ENCODE measurements around the gene CIB1. TPM values are rescaled to one million over a fixed set of nuclear protein-coding genes. Genes with fewer than 3 reads are reported as not detected.
"Not testable (repeated sequence)": the region's sequence is repeated elsewhere in the genome, so short reads cannot be mapped to it uniquely, and the experiment has no call there.

CIB1 gene
- total RNA-seq (10 to 100 TPM; 11.5 to 28.5 TPM), polyA plus RNA-seq (ENCODE audit: insufficient read length in 2 of 2) (10 to 100 TPM; 29.5 to 32.9 TPM)
- long read RNA-seq, donor 1, transcript CIB1-201 (7 exons, 1,247 nt), result major isoform, 12 of 12 reads
- long read RNA-seq, donor 1, partial matches to known transcripts, result 0 of 12 reads
- long read RNA-seq, donor 1, other reads (novel, unspliced or antisense), result 0 of 12 reads
- long read RNA-seq, donor 2, transcript CIB1-201 (7 exons, 1,247 nt), result major isoform, 11 of 12 reads
- long read RNA-seq, donor 2, partial matches to known transcripts, result 0 of 12 reads
- long read RNA-seq, donor 2, other reads (novel, unspliced or antisense), result 0 of 12 reads
- long read RNA-seq, donor 3, transcript CIB1-201 (7 exons, 1,247 nt), result major isoform, 14 of 30 reads
- long read RNA-seq, donor 3, partial matches to known transcripts, result 0 of 30 reads
- long read RNA-seq, donor 3, other reads (novel, unspliced or antisense), result 16 of 30 reads
- long read RNA-seq, donor 4, transcript CIB1-201 (7 exons, 1,247 nt), result major isoform, 61 of 88 reads
- long read RNA-seq, donor 4, partial matches to known transcripts, result 26 of 88 reads
- long read RNA-seq, donor 4, other reads (novel, unspliced or antisense), result 0 of 88 reads

DNA sequence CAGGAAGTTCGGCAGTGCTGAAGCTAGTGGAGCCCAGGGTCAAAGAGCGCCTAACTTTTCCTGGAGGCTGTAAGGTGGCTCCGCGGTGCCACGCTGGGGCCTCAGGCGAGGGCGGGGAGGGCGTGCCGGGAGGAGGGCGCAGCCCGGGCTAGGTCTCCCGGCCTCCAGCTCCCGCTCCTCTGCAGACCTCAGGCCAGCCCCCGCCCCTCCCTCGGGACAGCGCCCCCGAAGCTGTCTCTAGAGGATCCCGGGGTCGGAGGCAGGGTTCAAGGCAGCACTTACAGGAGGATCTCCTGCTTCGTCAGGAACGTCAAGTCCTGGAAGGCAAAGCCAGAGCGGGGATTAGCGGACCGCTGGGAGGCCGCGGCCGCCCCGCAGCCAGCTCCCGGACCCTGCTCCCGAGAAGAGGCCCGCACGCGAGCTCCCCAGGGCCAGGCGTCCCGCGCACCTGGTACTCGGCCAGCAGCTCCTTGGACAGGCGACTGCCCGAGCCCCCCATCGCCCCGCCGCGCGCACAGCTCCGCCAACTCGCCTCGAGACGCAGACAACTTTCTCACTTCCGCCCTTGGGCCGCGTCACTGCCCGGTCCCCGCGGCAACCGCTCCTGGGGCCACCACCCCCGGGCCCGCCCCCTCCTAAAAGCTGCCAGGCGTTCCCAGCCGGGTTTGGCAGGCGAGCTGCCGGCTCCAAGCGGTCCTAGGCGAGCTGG, at the start of gene CIB1:
TSS of gene CIB1 (minus strand) at position 555 of the 709 bp plus-strand sequence. CDS start at position 499, 56 bp downstream.
- Histone ChIP-seq H3K4me3 (ENCODE audit: low read depth, low read length) (peak within 1 kb of the TSS; percentile 88), H3K9me3 (ENCODE audit: control insufficient read depth, insufficient read depth, low read length) (no peaks in the 10 kb centered on the region), H3K36me3 (ENCODE audit: control insufficient read depth, insufficient read depth, low read length) (peaks cover 46% of the 10 kb centered on the region), H3K27me3 (ENCODE audit: control insufficient read depth, insufficient read depth, low read length) (no peaks in the 10 kb centered on the region), H3K4me1 (ENCODE audit: control insufficient read depth, insufficient read depth, low read length) (peaks cover 27% of the 10 kb centered on the region), H3K27ac (ENCODE audit: low read depth, low read length) (peak within 1 kb of the TSS; percentile 78)
- peak in 4 of 6 donors; percentile 79 to 98 (median 86) for DNase-seq (ENCODE audit: low read depth in 4 of 6, low spot score in 6 of 6)
- 0% methylated on average over 63 of the region's 63 CpGs for WGBS (ENCODE audit: insufficient coverage)

DNA sequence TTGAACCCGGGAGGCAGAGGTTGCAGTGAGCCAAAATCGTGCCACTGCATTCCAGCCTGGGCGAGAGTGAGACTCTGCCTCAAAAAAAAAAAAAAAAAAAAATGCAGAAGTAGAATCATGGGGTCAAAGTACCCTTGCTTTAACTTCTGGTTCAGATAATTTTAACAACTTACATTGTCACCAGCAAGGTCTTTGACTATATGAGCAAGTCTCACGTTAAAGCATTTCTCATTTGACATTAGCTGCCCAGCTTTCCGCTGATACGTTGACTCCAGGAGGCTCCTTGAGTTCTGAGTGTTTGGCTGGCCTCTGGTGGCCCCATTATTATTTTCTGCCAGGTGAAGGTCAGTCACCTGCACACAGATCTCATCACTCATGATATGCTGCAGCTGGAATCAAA, 47.9 kb upstream of the CIB1 start:
- not testable (repeated sequence) for H3K4me1 ChIP-seq (ENCODE audit: control insufficient read depth, insufficient read depth, low read length); H3K9me3 ChIP-seq (ENCODE audit: control insufficient read depth, insufficient read depth, low read length); H3K27ac ChIP-seq (ENCODE audit: low read depth, low read length); H3K4me3 ChIP-seq (ENCODE audit: low read depth, low read length); DNase-seq (ENCODE audit: low read depth in 4 of 6, low spot score in 6 of 6); H3K27me3 ChIP-seq (ENCODE audit: control insufficient read depth, insufficient read depth, low read length)
- 89% methylated on average over 4 of the region's 6 CpGs for WGBS (ENCODE audit: insufficient coverage)
- H3K36me3 ChIP-seq (ENCODE audit: control insufficient read depth, insufficient read depth, low read length), result peaks cover 13% of the 10 kb centered on the region

DNA sequence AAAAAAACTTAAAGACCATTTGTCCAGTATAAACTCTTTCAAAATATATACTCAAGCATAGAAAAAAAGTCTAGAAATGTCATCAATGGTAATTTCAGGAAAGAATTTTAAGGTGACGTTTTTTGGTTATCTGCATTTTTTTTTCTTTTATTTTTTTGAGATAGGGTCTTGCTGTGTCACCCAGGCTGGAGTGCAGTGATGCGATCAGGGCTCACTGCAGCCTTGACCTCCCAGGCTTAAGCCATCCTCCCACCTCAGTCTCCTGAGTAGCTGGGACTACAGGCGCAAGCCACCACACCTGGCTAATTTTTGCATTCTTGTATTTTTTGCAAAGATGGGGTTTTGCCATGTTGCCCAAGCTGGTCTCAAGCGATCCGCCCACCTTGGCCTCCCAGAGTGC, 47.0 kb upstream of the CIB1 start:
- not testable (repeated sequence) for H3K4me3 ChIP-seq (ENCODE audit: low read depth, low read length); H3K4me1 ChIP-seq (ENCODE audit: control insufficient read depth, insufficient read depth, low read length); DNase-seq (ENCODE audit: low read depth in 4 of 6, low spot score in 6 of 6); H3K27ac ChIP-seq (ENCODE audit: low read depth, low read length); H3K9me3 ChIP-seq (ENCODE audit: control insufficient read depth, insufficient read depth, low read length); H3K27me3 ChIP-seq (ENCODE audit: control insufficient read depth, insufficient read depth, low read length)
- H3K36me3 ChIP-seq (ENCODE audit: control insufficient read depth, insufficient read depth, low read length), result peaks cover 15% of the 10 kb centered on the region
- 100% methylated on average over 1 of the region's 5 CpGs for WGBS (ENCODE audit: insufficient coverage)

DNA sequence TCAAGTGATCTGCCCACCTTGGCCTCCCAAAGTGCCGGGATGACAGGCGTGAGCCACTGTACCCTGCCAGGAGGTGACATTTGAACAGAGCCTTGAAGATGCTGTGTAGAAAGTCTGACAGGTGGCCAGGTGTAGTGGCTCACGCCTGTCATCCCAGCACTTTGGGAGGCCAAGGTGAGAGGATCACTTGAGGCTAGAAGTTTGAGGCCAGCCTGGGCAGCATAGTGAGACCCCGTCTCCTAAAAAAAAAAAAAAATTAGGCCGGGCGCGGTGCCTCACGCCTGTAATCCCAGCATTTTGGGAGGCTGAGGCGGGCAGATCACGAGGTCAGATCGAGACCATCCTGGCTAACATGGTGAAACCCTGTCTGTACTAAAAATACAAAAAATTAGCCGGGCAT, 44.7 kb upstream of the CIB1 start:
- WGBS (ENCODE audit: insufficient coverage), result 96% methylated on average over 9 of the region's 12 CpGs
- H3K9me3 ChIP-seq (ENCODE audit: control insufficient read depth, insufficient read depth, low read length); H3K4me3 ChIP-seq (ENCODE audit: low read depth, low read length); DNase-seq (ENCODE audit: low read depth in 4 of 6, low spot score in 6 of 6); H3K27me3 ChIP-seq (ENCODE audit: control insufficient read depth, insufficient read depth, low read length); H3K4me1 ChIP-seq (ENCODE audit: control insufficient read depth, insufficient read depth, low read length); H3K27ac ChIP-seq (ENCODE audit: low read depth, low read length): not testable (repeated sequence)
- peaks cover 19% of the 10 kb centered on the region for H3K36me3 ChIP-seq (ENCODE audit: control insufficient read depth, insufficient read depth, low read length)

DNA sequence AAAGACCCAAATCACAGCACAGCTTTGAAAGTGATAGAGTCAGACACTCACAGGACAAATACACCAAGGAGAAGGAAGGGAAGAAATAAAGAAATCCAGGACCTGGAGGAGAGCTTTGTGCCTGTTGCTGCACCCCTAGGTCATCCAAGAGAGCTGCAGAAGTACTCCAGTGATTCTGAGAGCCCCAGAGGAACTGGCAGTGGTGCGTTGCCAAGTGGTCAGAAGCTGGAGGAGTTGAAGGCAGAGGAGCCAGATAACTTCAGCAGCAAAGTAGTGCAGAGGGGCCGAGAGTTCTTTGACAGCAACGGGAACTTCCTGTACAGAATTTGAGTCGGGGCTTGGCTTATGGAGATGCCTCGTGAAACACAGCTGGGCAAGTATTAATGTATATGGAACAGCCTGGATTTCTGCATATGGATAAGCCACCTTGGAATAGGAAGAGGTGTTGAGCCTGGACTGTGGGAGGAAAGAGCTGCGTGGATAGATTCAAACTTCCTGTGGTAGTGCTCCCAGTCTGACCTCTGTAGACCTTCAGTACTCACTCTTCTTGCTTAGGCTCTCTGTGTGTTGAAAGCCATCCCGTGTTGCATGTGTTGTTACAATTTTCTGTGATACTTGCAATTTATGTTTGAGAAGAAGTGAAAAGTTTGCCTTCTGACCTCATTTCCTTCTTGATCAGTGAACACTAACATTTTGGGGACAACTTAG, 37.9 kb upstream of the CIB1 start:
- WGBS (ENCODE audit: insufficient coverage), result 89% methylated on average over 5 of the region's 7 CpGs
- H3K36me3 ChIP-seq (ENCODE audit: control insufficient read depth, insufficient read depth, low read length), result peaks cover 39% of the 10 kb centered on the region
- H3K4me3 ChIP-seq (ENCODE audit: low read depth, low read length), result no peak overlapping the region

DNA sequence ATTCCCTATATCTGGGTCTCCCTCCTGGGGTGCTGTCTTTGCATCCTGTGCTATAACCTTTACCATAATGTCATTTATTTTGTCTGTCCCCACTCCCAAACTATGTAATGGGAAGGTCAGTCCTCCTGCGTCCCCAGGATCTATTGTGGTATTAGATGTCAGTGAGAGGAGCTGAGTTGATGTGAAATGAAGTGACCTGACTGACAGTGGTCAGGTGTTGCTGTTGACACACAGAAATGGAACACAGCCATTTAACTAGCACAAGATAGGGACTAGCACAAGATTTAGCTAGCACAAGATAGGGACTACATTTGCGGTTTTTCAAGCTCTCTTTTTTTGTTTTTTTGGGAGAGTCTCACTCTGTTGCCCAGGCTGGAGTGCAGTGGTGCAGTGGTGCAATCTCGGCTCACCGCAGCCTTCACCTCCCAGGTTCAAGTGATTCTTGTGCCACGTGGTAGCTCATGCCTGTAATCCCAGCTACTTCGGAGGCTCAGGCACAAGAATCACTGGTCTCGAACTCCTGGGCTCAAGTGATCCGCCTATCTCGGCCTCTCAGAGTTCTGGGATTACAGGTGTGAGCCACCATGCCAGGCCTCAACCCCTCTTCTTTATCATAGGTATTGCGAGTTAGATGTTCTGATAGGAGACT, 36.9 kb upstream of the CIB1 start:
- peaks cover 38% of the 10 kb centered on the region for H3K36me3 ChIP-seq (ENCODE audit: control insufficient read depth, insufficient read depth, low read length)
- H3K27ac ChIP-seq (ENCODE audit: low read depth, low read length), result no peak overlapping the region
- WGBS (ENCODE audit: insufficient coverage), result 91% methylated on average over 8 of the region's 10 CpGs
- H3K4me3 ChIP-seq (ENCODE audit: low read depth, low read length), result no peak overlapping the region
- H3K27me3 ChIP-seq (ENCODE audit: control insufficient read depth, insufficient read depth, low read length), result no peaks in the 10 kb centered on the region
- H3K9me3 ChIP-seq (ENCODE audit: control insufficient read depth, insufficient read depth, low read length), result no peaks in the 10 kb centered on the region
- no peak for DNase-seq (ENCODE audit: low read depth in 4 of 6, low spot score in 6 of 6)
- H3K4me1 ChIP-seq (ENCODE audit: control insufficient read depth, insufficient read depth, low read length), result peaks cover 23% of the 10 kb centered on the region

More for the DNA sequence above, 37.9 kb upstream of the CIB1 start:
- no peak for DNase-seq (ENCODE audit: low read depth in 4 of 6, low spot score in 6 of 6)
- no peaks in the 10 kb centered on the region for H3K9me3 ChIP-seq (ENCODE audit: control insufficient read depth, insufficient read depth, low read length)
- H3K27ac ChIP-seq (ENCODE audit: low read depth, low read length), result no peak overlapping the region
- H3K4me1 ChIP-seq (ENCODE audit: control insufficient read depth, insufficient read depth, low read length), result peaks cover 18% of the 10 kb centered on the region
- H3K27me3 ChIP-seq (ENCODE audit: control insufficient read depth, insufficient read depth, low read length), result no peaks in the 10 kb centered on the region

DNA sequence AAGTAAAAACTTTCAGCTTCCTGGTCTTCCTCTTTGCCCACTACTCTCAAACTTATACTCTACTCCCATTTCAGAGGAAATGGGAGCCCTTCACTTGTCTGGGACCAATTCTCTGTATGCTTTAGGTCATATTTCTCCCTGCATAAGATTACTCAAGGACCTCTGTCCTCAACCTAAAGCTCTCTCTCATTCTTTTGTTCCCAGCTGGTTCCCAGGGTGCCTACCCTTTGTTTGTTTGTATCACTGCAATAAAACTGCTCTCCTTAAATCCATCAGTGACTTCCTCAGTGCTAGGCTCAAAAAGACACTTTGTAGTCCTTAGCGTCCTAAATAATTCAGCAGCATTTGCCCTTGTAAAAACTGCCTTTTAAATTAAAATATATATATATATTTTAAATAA, 34.7 kb upstream of the CIB1 start:
- Histone ChIP-seq H3K27me3 (ENCODE audit: control insufficient read depth, insufficient read depth, low read length) (no peaks in the 10 kb centered on the region), H3K4me3 (ENCODE audit: low read depth, low read length) (no peak overlapping the region), H3K27ac (ENCODE audit: low read depth, low read length) (no peak overlapping the region), H3K36me3 (ENCODE audit: control insufficient read depth, insufficient read depth, low read length) (peaks cover 21% of the 10 kb centered on the region), H3K9me3 (ENCODE audit: control insufficient read depth, insufficient read depth, low read length) (no peaks in the 10 kb centered on the region), H3K4me1 (ENCODE audit: control insufficient read depth, insufficient read depth, low read length) (peaks cover 32% of the 10 kb centered on the region)
- peak in 1 of 6 donors; percentile 11 for DNase-seq (ENCODE audit: low read depth in 4 of 6, low spot score in 6 of 6)
- WGBS (ENCODE audit: insufficient coverage), result no CpG with 5 or more reads among the region's 1 CpG

DNA sequence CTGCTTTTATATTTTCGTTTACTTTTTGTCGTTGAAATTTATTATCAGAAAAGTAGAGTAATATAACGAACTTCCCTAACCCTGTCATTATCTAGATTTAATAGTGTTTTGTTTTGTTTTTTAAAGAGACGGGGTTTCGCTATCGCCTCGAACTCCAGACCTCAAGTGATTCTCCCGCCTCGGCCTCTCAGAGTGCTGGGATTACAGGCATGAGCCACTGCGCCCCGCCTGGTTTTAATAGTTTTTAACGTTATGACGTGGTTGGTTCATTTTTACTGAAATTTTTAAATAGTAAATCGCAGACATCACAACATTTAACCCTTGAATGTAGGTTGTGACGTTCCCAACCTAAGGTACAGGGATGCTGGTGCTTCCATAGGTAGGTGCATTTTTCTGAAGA, 32.7 kb upstream of the CIB1 start:
- no CpG with 5 or more reads among the region's 15 CpGs for WGBS (ENCODE audit: insufficient coverage)
- Histone ChIP-seq H3K4me1 (ENCODE audit: control insufficient read depth, insufficient read depth, low read length) (peaks cover 32% of the 10 kb centered on the region), H3K9me3 (ENCODE audit: control insufficient read depth, insufficient read depth, low read length) (no peaks in the 10 kb centered on the region), H3K4me3 (ENCODE audit: low read depth, low read length) (peak overlapping the region; percentile 89), H3K36me3 (ENCODE audit: control insufficient read depth, insufficient read depth, low read length) (peaks cover 11% of the 10 kb centered on the region), H3K27ac (ENCODE audit: low read depth, low read length) (peak overlapping the region; percentile 97), H3K27me3 (ENCODE audit: control insufficient read depth, insufficient read depth, low read length) (no peaks in the 10 kb centered on the region)
- peak in 1 of 6 donors; percentile 30 for DNase-seq (ENCODE audit: low read depth in 4 of 6, low spot score in 6 of 6)

DNA sequence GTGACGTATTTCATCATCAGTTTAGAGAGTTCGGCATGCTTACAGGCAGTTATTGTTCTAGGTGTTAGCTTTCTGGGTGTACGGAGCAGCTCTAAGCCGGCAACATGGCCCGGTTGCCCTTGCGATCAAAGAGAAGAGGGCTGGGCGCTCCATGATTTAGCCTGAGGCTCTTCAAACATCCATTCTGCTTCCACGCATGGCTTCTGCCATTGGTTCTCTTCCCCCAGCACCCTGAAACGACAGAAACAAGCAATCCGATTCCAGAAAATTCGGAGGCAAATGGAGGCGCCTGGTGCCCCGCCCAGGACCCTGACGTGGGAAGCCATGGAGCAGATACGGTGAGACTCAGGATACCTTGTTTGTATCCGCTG, 32.3 kb upstream of the CIB1 start:
- H3K27ac ChIP-seq (ENCODE audit: low read depth, low read length), result peak overlapping the region; percentile 97
- peaks cover 32% of the 10 kb centered on the region for H3K4me1 ChIP-seq (ENCODE audit: control insufficient read depth, insufficient read depth, low read length)
- WGBS (ENCODE audit: insufficient coverage), result 0% methylated on average over 14 of the region's 16 CpGs
- DNase-seq (ENCODE audit: low read depth in 4 of 6, low spot score in 6 of 6), result peak in 3 of 6 donors; percentile 68 to 85 (median 75)
- H3K27me3 ChIP-seq (ENCODE audit: control insufficient read depth, insufficient read depth, low read length), result no peaks in the 10 kb centered on the region
- H3K36me3 ChIP-seq (ENCODE audit: control insufficient read depth, insufficient read depth, low read length), result peaks cover 7% of the 10 kb centered on the region
- no peaks in the 10 kb centered on the region for H3K9me3 ChIP-seq (ENCODE audit: control insufficient read depth, insufficient read depth, low read length)
- peak overlapping the region; percentile 89 for H3K4me3 ChIP-seq (ENCODE audit: low read depth, low read length)

Measured in spinal cord (tissue), 10 donors.